IMR-90 (cell line): Measurements from ENCODE around the gene KIAA1614. TPM values are rescaled to one million over a fixed set of nuclear protein-coding genes. Genes with fewer than 3 reads are reported as not detected.

Source experiments
- ATAC-seq: fragments of 200-7000 bp; cut with Tn5 transposase; 2 replicates; pipeline ENCODE4 v1.9.1; 2020; ENCODE audit warnings: low read depth, mild to moderate bottlenecking, moderate library complexity
- BruUV-seq: library from RNA; stranded (reverse); fragments of 400-500 nt; replicated peaks from 2 replicates; lab custom pipeline; 2021; lab: Mats Ljungman, UMichigan
- CTCF ChIA-PET: fragments of 300-600 bp; formaldehyde crosslinking; extraction: SDS; loops from one replicate; lab custom pipeline; 2021; ENCODE audit warnings: antibody characterized with exemption; lab: Yijun Ruan, JAX
- POLR2A ChIA-PET: fragments of 300-600 bp; sonication (Branson Sonifier 250); formaldehyde crosslinking; loops from one replicate; lab custom pipeline; 2022; ENCODE audit warnings: antibody characterized with exemption; ENCODE audit not compliant: unreplicated experiment; lab: Charles Lee
- DNase-seq: peaks from one replicate; pipeline ENCODE4 v3.0.0; 2013
- H2AFZ ChIP-seq: replicated peaks from 2 replicates; pipeline ENCODE3; 2013; ENCODE audit warnings: low read length, mild to moderate bottlenecking; ENCODE audit not compliant: poor library complexity
- H2AK5ac ChIP-seq: 2 replicates; pipeline ENCODE4 v1.6.1; 2013; ENCODE audit warnings: low read depth, low read length, inconsistent platforms
- H2AK9ac ChIP-seq: replicated peaks from 2 replicates; pipeline ENCODE3; 2013; ENCODE audit warnings: mild to moderate bottlenecking, low read depth, low read length, moderate library complexity; ENCODE audit not compliant: poor library complexity
- H2BK120ac ChIP-seq: 2 replicates; pipeline ENCODE4 v1.6.1; 2013; ENCODE audit warnings: low read depth, low read length, inconsistent platforms
- H2BK15ac ChIP-seq: 3 replicates; pipeline ENCODE4 v1.6.1; 2013; ENCODE audit warnings: low read depth, low read length, inconsistent platforms
- H2BK20ac ChIP-seq: 2 replicates; pipeline ENCODE4 v1.6.1; 2013; ENCODE audit warnings: low read depth, mild to moderate bottlenecking, inconsistent platforms, low read length, moderate library complexity
- H2BK5ac ChIP-seq: 2 replicates; pipeline ENCODE4 v1.6.1; 2013; ENCODE audit warnings: mild to moderate bottlenecking, low read depth, low read length, inconsistent platforms; ENCODE audit not compliant: poor library complexity, severe bottlenecking
- H3K14ac ChIP-seq: replicated peaks from 2 replicates; pipeline ENCODE4 v1.6.1; 2013; ENCODE audit warnings: low read depth, low read length, inconsistent platforms
- H3K18ac ChIP-seq: 2 replicates; pipeline ENCODE4 v1.6.1; 2013; ENCODE audit warnings: low read depth, low read length, control low read depth
- H3K23ac ChIP-seq: 2 replicates; pipeline ENCODE4 v1.6.1; 2013; ENCODE audit warnings: low read depth, low read length, inconsistent platforms
- H3K27ac ChIP-seq: 2 replicates; pipeline ENCODE4 v1.5.1; 2013; ENCODE audit warnings: mild to moderate bottlenecking, control low read depth, low read length; ENCODE audit not compliant: insufficient read depth
- H3K27me3 ChIP-seq: 2 replicates; pipeline ENCODE4 v1.6.1; 2013; ENCODE audit warnings: low read length; ENCODE audit not compliant: control insufficient read depth, insufficient read depth
- H3K36me3 ChIP-seq: 2 replicates; pipeline ENCODE4 v1.6.1; 2013; ENCODE audit warnings: low read length, mixed read lengths; ENCODE audit not compliant: control insufficient read depth, insufficient read depth
- H3K4ac ChIP-seq: 2 replicates; pipeline ENCODE4 v1.6.1; 2013; ENCODE audit warnings: low read depth, low read length, inconsistent platforms
- H3K4me1 ChIP-seq: 2 replicates; pipeline ENCODE4 v1.6.1; 2013; ENCODE audit warnings: low read length, mixed read lengths; ENCODE audit not compliant: control insufficient read depth, insufficient read depth
- H3K4me2 ChIP-seq: 2 replicates; pipeline ENCODE4 v1.6.1; 2013; ENCODE audit warnings: low read depth, mild to moderate bottlenecking, control low read depth, low read length, moderate library complexity
- H3K4me3 ChIP-seq: 2 replicates; pipeline ENCODE4 v1.5.1; 2013; ENCODE audit warnings: low read depth, mild to moderate bottlenecking, control low read depth, low read length, moderate library complexity; ENCODE audit not compliant: insufficient read depth
- H3K56ac ChIP-seq: 2 replicates; pipeline ENCODE4 v1.6.1; 2013; ENCODE audit warnings: low read length, inconsistent platforms; ENCODE audit not compliant: insufficient read depth; ENCODE audit errors: extremely low read depth
- H3K79me1 ChIP-seq, 2 experiments: 2 replicates each; pipeline ENCODE4 v1.6.1; 2013; ENCODE audit warnings: low read length in 2 of 2, inconsistent platforms in 1 of 2, low read depth in 1 of 2
- H3K9ac ChIP-seq: 2 replicates; pipeline ENCODE4 v1.6.1; 2013; ENCODE audit warnings: low read depth, low read length, control low read depth
- H3K9me1 ChIP-seq: 2 replicates; pipeline ENCODE4 v1.6.1; 2013; ENCODE audit warnings: low read length, inconsistent platforms; ENCODE audit not compliant: insufficient read depth
- H3K9me3 ChIP-seq: 2 replicates; pipeline ENCODE4 v1.6.1; 2013; ENCODE audit warnings: low read length; ENCODE audit not compliant: control insufficient read depth, insufficient read depth
- H4K20me1 ChIP-seq: 2 replicates; pipeline ENCODE4 v1.6.1; 2013; ENCODE audit warnings: low read length, inconsistent platforms; ENCODE audit not compliant: insufficient read depth
- H4K5ac ChIP-seq: 2 replicates; pipeline ENCODE4 v1.6.1; 2013; ENCODE audit warnings: mild to moderate bottlenecking, low read depth, low read length, control low read depth
- H4K8ac ChIP-seq, 2 experiments: 2 replicates each; pipeline ENCODE4 v1.6.1; 2013; ENCODE audit warnings: low read depth in 2 of 2, low read length in 2 of 2, control low read depth in 1 of 2, inconsistent platforms in 1 of 2
- H4K91ac ChIP-seq: 2 replicates; pipeline ENCODE4 v1.6.1; 2013; ENCODE audit warnings: low read depth, low read length, inconsistent platforms; ENCODE audit not compliant: insufficient read depth
- USF2 ChIP-seq: fragments of 150-350 bp; IDR thresholded peaks from 2 replicates; pipeline ENCODE4 v1.6.1; 2017; ENCODE audit warnings: mild to moderate bottlenecking, antibody characterized with exemption, low read length, low read depth
- WGBS, 2 experiments: methylation state at CpG; one replicate each; pipeline versions ENCODE4 v1.1.5 to v1.1.7; 2013; ENCODE audit warnings: missing lambda C conversion rate in 2 of 2; ENCODE audit not compliant: insufficient read length in 1 of 2; ENCODE audit errors: extremely low coverage in 2 of 2; 5-methylcytosine and 5-hydroxymethylcytosine counted together
- dilution Hi-C: fragments of 300-500 bp; cut with HindIII; formaldehyde crosslinking; loops from one replicate; pipeline ENCODE4 v1.14.3; 2018; ENCODE audit warnings: low sequenced_read_pairs; ENCODE audit not compliant: unreplicated experiment
- in situ Hi-C: fragments of 300-500 bp; cut with MboI; formaldehyde crosslinking; loops from 3 replicates; pipeline ENCODE4 v1.14.3; 2019; ENCODE audit warnings: low sequenced_read_pairs, inconsistent platforms, mixed read lengths
- intact Hi-C: fragments of 100-400 bp; cut with micrococcal nuclease; formaldehyde crosslinking; loops from 2 replicates; pipeline ENCODE4 v1.10.0; 2022
- polyA plus RNA-seq, 3 experiments: library from polyadenylated mRNA; depleted of rRNA; stranded (reverse); fragments of >200 nt; gene quantifications; 2 replicates each; pipeline ENCODE4 v1.2.3, GENCODE V29; 2012; ENCODE audit warnings: low replicate concordance in 1 of 3
- total RNA-seq: library from RNA; depleted of rRNA; stranded (reverse); fragments of >200 nt; gene quantifications from 2 replicates; pipeline ENCODE4 v1.2.3, GENCODE V29; 2012

The KIAA1614 gene
- total and polyA plus RNA-seq, 2 of the 4 experiments (the other 2 are of a cell fraction) = 1.8 to 3.5 TPM

GRCh38 chr1:180905927-180906326 lies 6.8 kb upstream of the KIAA1614 start:
- BruUV-seq = no TSS peak
- Histone ChIP-seq H3K4me3 (no peak overlapping the region), H2BK5ac (no peak overlapping the region), H4K8ac (no peak overlapping the region), H3K14ac (no peak overlapping the region), H3K27me3 (no peaks in the 10 kb centered on the region), H2AFZ (no peak overlapping the region), H3K9me3 (no peaks in the 10 kb centered on the region), H3K36me3 (no peaks in the 10 kb centered on the region), H2BK20ac (no peak overlapping the region), H3K27ac (no peak overlapping the region), H2BK15ac (no peak overlapping the region), H3K79me1 (peaks cover 0 to 5% of the 10 kb centered on the region in 2 experiments; a peak in 2 of 4 replicates), H3K56ac (no peak overlapping the region), H4K5ac (no peak overlapping the region), H3K4ac (no peak overlapping the region), H3K23ac (no peak overlapping the region), H3K9ac (no peak overlapping the region), H4K20me1 (no peaks in the 10 kb centered on the region), H2AK5ac (no peak overlapping the region), H3K18ac (no peak overlapping the region), H3K9me1 (peaks cover 3% of the 10 kb centered on the region; the same call in 1 of the 2 replicates), H2BK120ac (no peak overlapping the region), H4K91ac (no peak overlapping the region), H3K4me1 (no peaks in the 10 kb centered on the region; the same call in 1 of the 2 replicates), H3K4me2 (no peak overlapping the region), H2AK9ac (no peak overlapping the region)
- ChIA-PET POLR2A (no interaction called here), CTCF (interaction anchor here (0.7 to 1.1 kb wide), 2 partner anchors 24 to 260 kb away, joined by 3 read pairs; no protein-coding TSS in a partner anchor)
- intact Hi-C loops = no loop called here
- no peak for TF ChIP-seq USF2
- in situ Hi-C loops = no loop called here
- ATAC-seq = no peak
- dilution Hi-C loops = no loop called here
- 93% methylated on average over 3 of the region's 8 CpGs; no CpG with 5 or more reads in 1 of the 2 experiments for WGBS, 2 experiments
- no peak for DNase-seq
